A549 treated with GW870086 at 1 μM for 4 hours (cell line): ENCODE measurements around the gene MYO16. TPM values are rescaled to one million over a fixed set of nuclear protein-coding genes. Genes with fewer than 3 reads are reported as not detected.

ENCODE experiments used
- total RNA-seq: library from RNA; stranded (reverse); fragments of 200-300 nt; extraction: Qiagen RNA extraction; gene quantifications from 5 replicates; pipeline ENCODE4 v1.2.3, GENCODE V29; 2022; ENCODE audit warnings: low read depth

The MYO16 gene
- 0.03 to 0.09 TPM (median 0.06 TPM) in 5 replicates for total RNA-seq

DNA sequence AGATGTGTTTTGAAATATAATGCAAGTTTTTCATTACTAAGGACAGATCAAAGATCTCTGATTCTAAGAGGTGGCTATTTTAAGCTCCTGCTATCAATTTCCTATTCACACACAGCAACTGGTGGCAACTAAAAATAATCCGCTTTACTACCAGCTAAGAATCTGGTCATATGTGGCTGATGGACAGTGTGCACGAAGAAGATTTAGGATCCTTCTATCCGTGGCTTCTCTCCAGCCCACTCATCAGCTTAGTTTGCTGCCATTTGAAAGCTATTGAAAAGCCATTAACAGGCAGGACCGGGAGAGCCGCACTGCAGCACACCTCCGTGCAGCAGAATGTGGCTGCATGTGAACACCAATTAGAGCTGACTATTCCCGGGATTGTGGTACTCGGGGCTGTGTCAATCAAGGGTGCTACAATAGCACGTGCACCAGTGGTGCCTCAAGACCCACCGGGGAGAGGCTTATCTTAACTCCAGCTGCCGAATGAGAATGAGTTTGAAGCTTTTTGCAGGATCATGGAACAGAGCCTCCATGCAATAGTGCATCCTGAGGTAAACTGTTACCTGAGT is at the start of gene MYO16:
Gene MYO16, plus strand, starts transcription at position 431 of the 572 bp plus-strand sequence. CDS start 234 bp downstream, outside the sequence.

